ENCODE data around the gene ALCAM. TPM values are rescaled to one million over a fixed set of nuclear protein-coding genes. Genes with fewer than 3 reads are reported as not detected.

Gene ALCAM
- total RNA-seq, 1 donor from 2014 or later, result 28.6 TPM

DNA sequence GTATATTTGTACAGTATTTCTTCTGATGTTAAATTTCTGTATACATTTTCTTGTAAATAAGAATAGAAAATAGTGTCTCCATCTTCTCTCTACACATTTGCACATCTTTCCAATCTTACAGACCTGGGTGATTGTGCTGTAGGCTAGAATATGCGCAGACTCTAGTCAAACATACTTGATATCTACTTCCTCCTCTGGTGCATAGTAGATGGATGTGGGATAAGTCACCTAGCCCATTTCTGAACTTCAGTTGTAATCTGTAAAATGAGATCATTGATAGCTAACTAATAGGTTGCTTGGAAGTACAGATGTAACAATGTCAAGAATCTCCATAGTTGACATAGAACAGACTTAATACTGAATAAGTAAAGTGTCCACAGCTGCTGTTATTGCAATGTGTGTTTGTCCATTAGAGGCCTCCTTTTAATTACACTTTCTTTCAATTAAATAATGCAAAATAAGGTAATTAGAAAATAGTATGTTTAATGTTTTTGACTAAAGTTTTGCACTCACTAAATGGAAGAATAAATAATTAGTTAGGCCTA, 46.7 kb downstream of the ALCAM start:
- Mint-ChIP-seq H3K4me3 (ENCODE audit: low read depth) (no peak overlapping the region), H3K27me3 (no peaks in the 10 kb centered on the region), H3K27ac (no peak overlapping the region), H3K9me3 (ENCODE audit: low read depth) (peaks cover 3% of the 10 kb centered on the region), H3K4me1 (ENCODE audit: low read depth) (peaks cover 22% of the 10 kb centered on the region), H3K36me3 (ENCODE audit: insufficient read depth) (no peaks in the 10 kb centered on the region)
- TF ChIP-seq, protein P1, sequence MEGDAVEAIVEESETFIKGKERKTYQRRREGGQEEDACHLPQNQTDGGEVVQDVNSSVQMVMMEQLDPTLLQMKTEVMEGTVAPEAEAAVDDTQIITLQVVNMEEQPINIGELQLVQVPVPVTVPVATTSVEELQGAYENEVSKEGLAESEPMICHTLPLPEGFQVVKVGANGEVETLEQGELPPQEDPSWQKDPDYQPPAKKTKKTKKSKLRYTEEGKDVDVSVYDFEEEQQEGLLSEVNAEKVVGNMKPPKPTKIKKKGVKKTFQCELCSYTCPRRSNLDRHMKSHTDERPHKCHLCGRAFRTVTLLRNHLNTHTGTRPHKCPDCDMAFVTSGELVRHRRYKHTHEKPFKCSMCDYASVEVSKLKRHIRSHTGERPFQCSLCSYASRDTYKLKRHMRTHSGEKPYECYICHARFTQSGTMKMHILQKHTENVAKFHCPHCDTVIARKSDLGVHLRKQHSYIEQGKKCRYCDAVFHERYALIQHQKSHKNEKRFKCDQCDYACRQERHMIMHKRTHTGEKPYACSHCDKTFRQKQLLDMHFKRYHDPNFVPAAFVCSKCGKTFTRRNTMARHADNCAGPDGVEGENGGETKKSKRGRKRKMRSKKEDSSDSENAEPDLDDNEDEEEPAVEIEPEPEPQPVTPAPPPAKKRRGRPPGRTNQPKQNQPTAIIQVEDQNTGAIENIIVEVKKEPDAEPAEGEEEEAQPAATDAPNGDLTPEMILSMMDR (IDR thresholded peaks at IDR 0.05; ENCODE audit: unreplicated experiment), result no peak
- no peak for DNase-seq (ENCODE audit: low spot score, unreplicated experiment)

DNA sequence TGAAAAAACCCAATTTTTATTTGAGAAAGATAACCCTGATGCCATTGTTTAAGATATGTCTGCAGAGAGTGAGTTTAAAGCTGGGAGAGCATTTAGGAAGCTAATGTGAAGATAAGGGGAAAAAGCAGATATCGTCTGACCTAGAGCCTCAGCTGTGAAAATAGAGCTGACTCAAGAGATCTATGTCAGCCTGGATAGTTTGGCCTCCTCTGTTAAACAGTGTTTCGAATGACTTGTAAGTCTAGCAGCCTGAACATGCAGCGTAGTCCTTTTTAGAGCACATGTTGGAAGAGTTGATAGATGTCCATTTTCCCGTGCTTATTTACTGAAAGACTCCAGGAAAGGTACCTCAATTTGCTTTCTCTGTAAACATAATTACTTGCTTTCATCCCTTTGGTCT, 48.1 kb downstream of the ALCAM start:
- TF ChIP-seq, protein P1 (IDR thresholded peaks at IDR 0.05; ENCODE audit: unreplicated experiment), result no peak
- H3K27ac Mint-ChIP-seq, result peak overlapping the region; percentile 39
- no peak for DNase-seq (ENCODE audit: low spot score, unreplicated experiment)
- H3K4me3 Mint-ChIP-seq (ENCODE audit: low read depth), result no peak overlapping the region
- no peaks in the 10 kb centered on the region for H3K9me3 Mint-ChIP-seq (ENCODE audit: low read depth)
- peaks cover 22% of the 10 kb centered on the region for H3K4me1 Mint-ChIP-seq (ENCODE audit: low read depth)
- H3K36me3 Mint-ChIP-seq (ENCODE audit: insufficient read depth), result no peaks in the 10 kb centered on the region
- H3K27me3 Mint-ChIP-seq, result no peaks in the 10 kb centered on the region

GRCh38 chr3:105415951-105416350, 49.2 kb downstream of the ALCAM start:
- Mint-ChIP-seq H3K4me1 (ENCODE audit: low read depth) (peaks cover 25% of the 10 kb centered on the region), H3K27ac (no peak overlapping the region), H3K9me3 (ENCODE audit: low read depth) (no peaks in the 10 kb centered on the region), H3K27me3 (no peaks in the 10 kb centered on the region), H3K4me3 (ENCODE audit: low read depth) (no peak overlapping the region), H3K36me3 (ENCODE audit: insufficient read depth) (no peaks in the 10 kb centered on the region)
- TF ChIP-seq, protein P1 (IDR thresholded peaks at IDR 0.05; ENCODE audit: unreplicated experiment), result no peak
- DNase-seq (ENCODE audit: low spot score, unreplicated experiment), result no peak

- TF ChIP-seq, protein P1 (IDR thresholded peaks at IDR 0.05; ENCODE audit: unreplicated experiment), result no peak
- H3K4me1 Mint-ChIP-seq (ENCODE audit: low read depth), result peaks cover 27% of the 10 kb centered on the region
- DNase-seq (ENCODE audit: low spot score, unreplicated experiment), result no peak
- H3K36me3 Mint-ChIP-seq (ENCODE audit: insufficient read depth), result no peaks in the 10 kb centered on the region
- H3K27ac Mint-ChIP-seq, result no peak overlapping the region
- no peaks in the 10 kb centered on the region for H3K9me3 Mint-ChIP-seq (ENCODE audit: low read depth)
- H3K27me3 Mint-ChIP-seq, result no peaks in the 10 kb centered on the region
- H3K4me3 Mint-ChIP-seq (ENCODE audit: low read depth), result no peak overlapping the region
These were observed 51.0 kb downstream of the ALCAM start for GRCh38 chr3:105417525-105418289.

- no peak overlapping the region for H3K4me3 Mint-ChIP-seq (ENCODE audit: low read depth)
- H3K27me3 Mint-ChIP-seq, result no peaks in the 10 kb centered on the region
- H3K4me1 Mint-ChIP-seq (ENCODE audit: low read depth), result peaks cover 15% of the 10 kb centered on the region
- no peaks in the 10 kb centered on the region for H3K9me3 Mint-ChIP-seq (ENCODE audit: low read depth)
- no peak for DNase-seq (ENCODE audit: low spot score, unreplicated experiment)
- TF ChIP-seq, protein P1 (IDR thresholded peaks at IDR 0.05; ENCODE audit: unreplicated experiment), result no peak
- H3K36me3 Mint-ChIP-seq (ENCODE audit: insufficient read depth), result no peaks in the 10 kb centered on the region
- no peak overlapping the region for H3K27ac Mint-ChIP-seq
These were observed 55.9 kb downstream of the ALCAM start for GRCh38 chr3:105422645-105423044.
